Skeletal muscle satellite cell (primary cell): ENCODE results near the gene JMJD7.
"Not testable (repeated sequence)": the region's sequence is repeated elsewhere in the genome, so short reads cannot be mapped to it uniquely, and the experiment has no call there.

ENCODE experiments used
- H3K27me3 ChIP-seq: 2 replicates; pipeline ENCODE4 v1.7.0; 2013; ENCODE audit warnings: low read length; ENCODE audit not compliant: control insufficient read depth, insufficient read depth
- H3K36me3 ChIP-seq: 2 replicates; pipeline ENCODE4 v1.7.0; 2013; ENCODE audit warnings: mild to moderate bottlenecking, control low read depth, low read length; ENCODE audit not compliant: insufficient read depth
- H3K4me1 ChIP-seq: 2 replicates; pipeline ENCODE4 v1.7.0; 2013; ENCODE audit warnings: low read length; ENCODE audit not compliant: control insufficient read depth, insufficient read depth
- H3K4me2 ChIP-seq: 2 replicates; pipeline ENCODE4 v1.7.0; 2013; ENCODE audit warnings: mild to moderate bottlenecking, low read length
- H3K4me3 ChIP-seq: 2 replicates; pipeline ENCODE4 v1.7.0; 2013; ENCODE audit warnings: low read length
- H3K9ac ChIP-seq: 2 replicates; pipeline ENCODE4 v1.7.0; 2013; ENCODE audit warnings: mild to moderate bottlenecking, low read depth, low read length, moderate library complexity
- H3K9me3 ChIP-seq: replicated peaks from 2 replicates; pipeline ENCODE4 v1.7.0; 2013; ENCODE audit warnings: mild to moderate bottlenecking, control low read depth, low read length

JMJD7 gene

DNA sequence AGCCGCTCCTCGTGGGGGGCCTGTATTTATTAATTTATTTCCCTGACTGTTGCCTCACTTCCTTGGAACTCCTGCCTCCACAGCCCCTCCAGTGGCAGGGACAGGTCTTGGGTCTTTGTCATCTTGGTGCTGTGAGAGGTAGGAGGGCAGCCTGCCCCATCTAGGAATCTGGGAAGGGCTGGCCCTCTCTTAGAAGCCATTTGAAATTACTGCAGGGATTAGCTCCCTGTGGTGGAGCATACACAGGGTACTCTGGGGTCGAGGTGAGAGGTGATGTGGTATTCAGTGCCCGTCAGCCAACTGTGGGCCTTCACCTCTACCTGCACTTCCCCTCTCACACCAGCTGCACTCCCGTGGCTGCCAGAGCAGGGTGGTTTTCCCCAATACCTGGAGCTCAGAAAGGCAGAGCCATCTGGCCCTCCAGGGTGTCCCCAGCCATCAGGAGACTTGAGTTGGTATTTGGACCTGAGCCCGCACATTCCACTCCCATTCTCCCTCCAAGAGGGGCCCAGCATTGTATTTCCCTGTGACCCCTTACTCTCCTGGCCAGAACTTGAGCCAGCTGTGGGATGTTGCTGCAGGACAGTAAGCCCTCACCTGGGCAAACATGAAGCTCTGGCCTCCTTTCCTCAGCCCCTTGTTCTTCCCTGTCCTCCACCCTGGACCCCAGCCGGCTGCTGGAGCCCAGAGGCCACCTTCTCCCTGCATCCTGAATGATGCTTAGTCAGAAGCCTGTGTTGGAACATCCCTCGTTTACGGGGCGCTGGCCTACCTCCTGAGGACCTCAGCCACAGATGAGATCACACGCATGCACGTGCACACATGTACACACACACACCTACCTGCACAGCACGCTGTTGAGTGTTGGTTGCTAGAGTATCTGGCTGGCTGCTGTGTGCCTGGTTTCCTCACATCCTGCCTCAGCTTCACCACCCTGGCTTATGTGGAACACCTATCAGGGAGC, 2.0 kb upstream of the JMJD7 start:
- no peak overlapping the region for H3K4me2 ChIP-seq
- H3K9me3 ChIP-seq = no peaks in the 10 kb centered on the region
- no peaks in the 10 kb centered on the region for H3K27me3 ChIP-seq
- H3K4me1 ChIP-seq = peaks cover 13% of the 10 kb centered on the region
- no peak overlapping the region for H3K9ac ChIP-seq
- H3K36me3 ChIP-seq = peaks cover 31% of the 10 kb centered on the region
- H3K4me3 ChIP-seq = no peak overlapping the region

DNA sequence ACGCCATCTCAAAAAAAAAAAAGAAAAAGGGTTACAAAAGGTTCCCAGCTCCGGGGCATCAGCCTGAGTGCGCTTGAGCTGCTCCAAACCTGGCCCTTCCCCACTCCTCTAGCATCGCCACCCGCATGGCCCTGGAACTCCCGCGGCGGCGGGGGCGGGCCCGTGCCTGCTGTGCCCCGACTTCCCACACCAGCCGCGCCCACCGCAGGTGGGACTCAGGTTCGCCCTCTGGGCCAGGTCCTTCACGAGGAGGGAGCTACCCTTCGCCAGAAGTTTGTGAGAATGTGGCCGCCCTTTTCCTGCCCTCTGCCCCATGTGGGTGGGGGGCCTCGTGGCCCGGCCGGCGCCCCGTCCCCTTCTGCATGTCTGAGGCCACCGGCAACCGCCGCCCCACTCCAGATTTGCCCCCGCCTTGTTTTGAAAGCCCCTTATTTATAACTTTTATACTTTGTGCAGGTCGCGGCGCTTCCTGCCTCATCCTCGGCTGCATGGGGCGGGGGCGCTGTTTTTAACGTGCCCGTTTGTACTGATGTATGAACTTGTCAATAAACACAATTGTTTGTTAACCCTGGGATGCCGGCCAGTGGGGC, 507 bp upstream of the JMJD7 start:
- peaks cover 23% of the 10 kb centered on the region for H3K36me3 ChIP-seq
- peaks cover 13% of the 10 kb centered on the region for H3K4me1 ChIP-seq
- H3K27me3 ChIP-seq = no peaks in the 10 kb centered on the region
- H3K4me2 ChIP-seq = peak overlapping the region; percentile 95
- no peaks in the 10 kb centered on the region for H3K9me3 ChIP-seq
- H3K4me3 ChIP-seq = peak overlapping the region; percentile 72
- H3K9ac ChIP-seq = peak overlapping the region; percentile 71

DNA sequence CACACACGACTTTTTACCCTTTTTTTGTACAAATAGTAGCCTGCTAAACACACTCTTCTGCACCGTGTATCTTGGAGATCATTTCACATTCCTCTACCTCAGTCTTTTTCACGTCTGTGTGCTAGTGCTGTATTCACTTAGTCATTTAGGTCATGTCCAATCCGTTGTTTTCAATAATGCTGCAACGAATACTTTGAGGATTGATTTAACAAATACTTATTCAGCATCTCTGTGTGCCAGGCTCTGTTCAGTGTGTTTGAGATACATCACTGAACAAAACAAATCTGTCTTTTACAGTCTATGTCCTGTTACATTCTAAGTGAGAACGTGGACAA, 882 bp downstream of the JMJD7 start:
- Histone ChIP-seq H3K4me1 (peaks cover 13% of the 10 kb centered on the region), H3K27me3 (no peaks in the 10 kb centered on the region), H3K9me3 (no peaks in the 10 kb centered on the region), H3K36me3 (peaks cover 9% of the 10 kb centered on the region), H3K4me2 (peak overlapping the region; percentile 95), H3K9ac (peak overlapping the region; percentile 82), H3K4me3 (peak overlapping the region; percentile 90)

DNA sequence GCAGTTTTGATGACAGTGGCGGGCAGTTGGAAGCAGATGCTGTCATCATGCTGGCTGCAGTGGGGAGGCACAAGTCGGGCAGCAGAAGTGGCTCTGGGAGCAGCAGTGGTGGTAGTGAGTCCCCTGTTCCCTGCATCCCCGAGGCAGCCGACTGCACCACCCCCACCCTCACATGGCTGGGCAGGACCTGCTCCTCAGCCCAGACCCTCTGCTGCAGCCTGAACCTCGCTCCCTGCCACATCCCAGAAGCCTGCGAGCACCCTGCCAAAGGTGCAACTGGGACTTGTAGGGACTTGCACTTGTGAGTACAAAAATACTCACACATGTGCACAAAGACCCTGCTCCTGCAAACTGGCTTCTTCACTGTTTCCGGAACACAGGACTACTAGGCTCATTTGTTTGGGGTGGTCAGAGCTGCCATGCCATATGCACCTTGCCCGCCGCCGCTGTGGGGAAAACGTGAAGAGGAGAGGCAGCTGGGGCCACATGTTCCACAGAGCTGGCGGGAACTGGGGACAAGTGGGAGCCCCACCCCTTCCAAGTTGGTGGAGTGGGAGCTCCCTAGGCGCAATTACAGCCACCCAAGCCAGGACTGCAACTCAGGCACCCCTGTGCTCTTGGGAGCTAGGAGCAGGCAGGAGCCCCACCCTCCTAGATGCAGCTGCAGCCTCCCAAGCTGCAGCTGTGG, 2.2 kb downstream of the JMJD7 start:
- Histone ChIP-seq H3K4me2 (no peak overlapping the region), H3K4me3 (no peak overlapping the region), H3K4me1 (peaks cover 13% of the 10 kb centered on the region), H3K9ac (no peak overlapping the region), H3K9me3 (no peaks in the 10 kb centered on the region), H3K36me3 (no peaks in the 10 kb centered on the region), H3K27me3 (no peaks in the 10 kb centered on the region)

DNA sequence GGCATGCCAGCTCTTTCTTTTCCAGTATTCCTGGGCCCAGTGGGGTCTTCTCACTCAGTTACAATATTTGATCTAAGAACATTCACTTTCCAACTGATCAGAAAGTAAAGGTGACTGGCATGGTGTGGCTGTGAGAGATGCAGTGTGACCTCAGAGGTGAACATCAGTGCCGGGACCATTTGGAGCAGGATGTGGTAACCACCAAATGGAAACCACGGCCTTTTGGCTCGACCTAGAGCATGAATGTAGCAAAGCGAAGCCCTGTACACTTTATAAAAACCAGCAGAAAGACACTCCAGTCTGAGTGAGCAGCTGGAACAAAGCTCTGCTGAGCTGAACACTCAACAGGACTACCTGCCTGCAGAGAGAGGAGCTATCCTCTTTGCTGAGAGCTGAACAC, 3.4 kb downstream of the JMJD7 start:
- H3K9me3 ChIP-seq, H3K4me3 ChIP-seq, H3K36me3 ChIP-seq, H3K9ac ChIP-seq, H3K4me2 ChIP-seq, H3K27me3 ChIP-seq: not testable (repeated sequence)
- H3K4me1 ChIP-seq = peaks cover 13% of the 10 kb centered on the region

DNA sequence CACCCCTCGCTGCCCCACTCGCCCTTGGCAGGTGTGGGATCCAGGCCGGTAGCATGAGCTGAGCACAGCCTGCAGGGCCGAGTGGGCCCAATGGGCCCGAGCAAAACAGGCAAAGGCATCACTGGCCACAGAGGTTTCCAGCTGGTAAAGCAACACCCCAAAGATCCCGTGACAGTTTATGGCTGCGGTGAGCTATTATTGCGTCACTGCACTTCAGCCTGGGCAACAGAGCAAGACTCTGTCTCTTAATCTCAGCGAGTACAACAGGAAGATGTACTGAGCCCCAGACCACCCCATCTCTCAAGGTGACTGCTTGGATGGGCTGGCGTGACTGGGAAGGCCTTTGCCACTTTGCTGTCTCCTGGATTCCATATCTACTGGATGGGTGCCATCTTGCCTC, 4.3 kb downstream of the JMJD7 start:
- Histone ChIP-seq H3K36me3 (no peaks in the 10 kb centered on the region), H3K4me3 (no peak overlapping the region), H3K4me1 (peaks cover 12% of the 10 kb centered on the region), H3K27me3 (no peaks in the 10 kb centered on the region), H3K9me3 (no peaks in the 10 kb centered on the region), H3K4me2 (no peak overlapping the region), H3K9ac (no peak overlapping the region)

DNA sequence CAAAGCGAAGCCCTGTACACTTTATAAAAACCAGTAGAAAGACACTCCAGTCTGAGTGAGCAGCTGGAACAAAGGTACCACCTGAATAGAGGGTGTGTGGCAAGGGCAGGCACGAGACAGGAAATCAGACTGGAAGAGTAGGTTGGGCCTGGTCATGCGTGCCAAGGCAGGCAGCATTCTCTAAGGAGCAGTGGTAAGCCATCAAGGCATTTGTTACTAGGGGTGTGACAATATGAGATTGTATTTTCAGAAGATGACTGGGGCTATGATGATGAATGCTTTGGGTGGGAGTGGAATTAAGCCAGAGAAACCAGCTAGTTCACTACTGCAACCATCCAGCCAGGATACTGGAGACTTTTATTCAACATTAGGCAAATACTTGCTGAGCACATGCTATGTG, 5.0 kb downstream of the JMJD7 start:
- no peaks in the 10 kb centered on the region for H3K9me3 ChIP-seq
- no peak overlapping the region for H3K9ac ChIP-seq
- H3K36me3 ChIP-seq = no peaks in the 10 kb centered on the region
- H3K27me3 ChIP-seq = no peaks in the 10 kb centered on the region
- no peak overlapping the region for H3K4me2 ChIP-seq
- H3K4me1 ChIP-seq = peaks cover 8% of the 10 kb centered on the region
- no peak overlapping the region for H3K4me3 ChIP-seq

DNA sequence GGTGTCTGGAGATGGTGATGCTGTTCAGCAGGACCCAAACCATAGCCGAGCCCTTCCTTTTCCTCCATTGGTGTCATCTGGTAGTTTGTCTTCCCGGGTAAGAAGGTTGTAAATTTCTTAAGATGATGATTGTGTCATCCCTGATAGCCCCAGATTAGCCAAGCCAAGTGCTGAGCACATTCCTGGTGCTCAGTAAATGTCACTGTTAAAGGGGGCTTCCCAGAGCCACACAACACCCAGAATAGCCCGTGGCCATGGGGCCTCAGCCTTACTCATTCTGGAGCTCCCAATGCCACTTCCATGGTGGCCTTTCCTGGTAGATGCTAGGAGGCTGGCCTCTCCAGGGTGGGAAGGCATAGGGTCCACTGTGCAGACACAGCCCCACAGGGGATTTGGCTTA, 6.2 kb downstream of the JMJD7 start:
- Histone ChIP-seq H3K27me3 (no peaks in the 10 kb centered on the region), H3K9ac (no peak overlapping the region), H3K4me1 (peaks cover under 1% of the 10 kb centered on the region), H3K4me2 (no peak overlapping the region), H3K36me3 (no peaks in the 10 kb centered on the region), H3K9me3 (no peaks in the 10 kb centered on the region), H3K4me3 (no peak overlapping the region)

DNA sequence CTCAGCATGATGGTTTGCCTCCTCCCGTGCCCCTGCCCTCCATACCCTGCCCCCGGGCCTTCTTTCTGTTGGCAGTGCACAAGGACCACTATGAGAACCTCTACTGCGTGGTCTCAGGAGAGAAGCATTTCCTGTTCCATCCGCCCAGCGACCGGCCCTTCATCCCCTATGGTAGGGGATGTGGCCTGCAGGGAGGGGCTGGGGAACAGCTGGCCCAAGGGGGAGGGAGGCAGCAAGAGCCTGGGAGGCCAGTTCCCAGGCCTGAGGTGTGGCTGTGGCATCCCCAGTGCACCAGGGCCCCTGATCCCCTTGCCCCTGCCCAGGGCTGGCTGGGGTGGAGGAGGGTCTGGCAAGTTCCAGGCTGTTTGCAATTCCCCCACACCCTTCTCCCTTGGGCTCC, 8.2 kb downstream of the JMJD7 start:
- H3K4me1 ChIP-seq = no peaks in the 10 kb centered on the region
- no peaks in the 10 kb centered on the region for H3K27me3 ChIP-seq
- no peak overlapping the region for H3K4me2 ChIP-seq
- H3K9me3 ChIP-seq = no peaks in the 10 kb centered on the region
- no peak overlapping the region for H3K9ac ChIP-seq
- H3K4me3 ChIP-seq = no peak overlapping the region
- no peaks in the 10 kb centered on the region for H3K36me3 ChIP-seq

DNA sequence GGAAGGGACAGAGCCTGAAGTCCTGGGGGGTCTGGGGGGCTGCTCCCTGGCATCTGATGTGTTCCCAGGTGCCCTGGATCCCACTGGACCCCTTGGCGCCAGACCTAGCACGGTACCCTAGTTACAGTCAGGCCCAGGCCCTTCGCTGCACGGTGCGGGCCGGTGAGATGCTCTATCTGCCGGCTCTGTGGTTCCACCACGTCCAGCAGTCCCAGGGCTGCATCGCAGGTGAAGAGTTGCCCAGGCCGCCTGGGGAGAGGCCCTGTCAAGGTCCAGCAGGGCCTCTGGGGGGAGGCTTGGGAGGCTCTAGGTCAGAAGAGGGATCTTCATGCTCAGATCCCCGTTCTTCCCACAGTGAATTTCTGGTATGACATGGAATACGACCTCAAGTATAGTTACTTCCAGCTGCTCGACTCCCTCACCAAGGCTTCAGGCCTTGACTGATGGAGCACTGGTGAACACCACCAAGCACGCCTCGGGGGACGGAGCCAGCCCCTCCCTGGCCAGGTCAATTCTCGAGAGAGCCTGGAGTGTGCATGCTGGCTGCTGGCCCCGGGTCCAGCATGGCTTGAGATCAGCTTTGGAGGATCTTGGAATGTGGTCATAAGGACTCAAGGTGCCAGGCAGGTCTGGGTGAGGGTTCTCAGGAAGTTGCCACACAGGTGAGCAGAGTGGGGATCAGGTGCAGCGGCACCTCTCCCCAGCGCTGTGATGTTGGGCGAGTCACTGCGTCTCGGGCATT, 9.0 kb downstream of the JMJD7 start:
- no peak overlapping the region for H3K9ac ChIP-seq
- H3K9me3 ChIP-seq = no peaks in the 10 kb centered on the region
- H3K27me3 ChIP-seq = no peaks in the 10 kb centered on the region
- H3K4me3 ChIP-seq = no peak overlapping the region
- H3K4me2 ChIP-seq = no peak overlapping the region
- no peaks in the 10 kb centered on the region for H3K36me3 ChIP-seq
- no peaks in the 10 kb centered on the region for H3K4me1 ChIP-seq

DNA sequence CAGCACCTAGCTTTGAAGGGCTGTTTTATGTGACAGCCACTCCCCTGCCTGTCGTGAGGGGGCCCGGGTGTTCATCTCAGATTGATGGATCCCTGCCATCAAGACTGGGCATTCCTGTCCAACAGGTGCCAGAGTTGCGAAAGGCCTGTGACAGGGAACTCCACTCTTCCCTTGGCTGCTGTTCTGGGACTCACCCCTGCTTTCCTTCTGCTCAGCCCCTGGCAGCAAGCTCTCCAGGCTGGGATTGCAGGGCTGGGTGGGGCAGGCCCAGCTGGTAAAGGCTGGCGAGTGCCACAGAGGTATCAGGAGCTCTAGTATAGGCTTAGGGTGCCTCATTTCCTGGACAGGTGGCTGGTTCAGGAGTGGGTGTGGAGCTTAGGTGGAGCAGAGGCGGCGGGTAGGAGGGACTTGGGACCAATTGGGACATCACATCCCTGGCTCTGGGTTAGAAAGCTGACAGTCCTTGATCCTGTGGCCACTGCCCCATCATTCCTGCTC, 10.6 kb downstream of the JMJD7 start, which contains the start of gene PLA2G4B:
TSS of gene PLA2G4B (plus strand) at position 448 of the 498 bp plus-strand sequence. CDS start 67 bp downstream, outside the sequence.
- Histone ChIP-seq H3K4me2 (no peak within 1 kb of the TSS), H3K4me3 (no peak within 1 kb of the TSS), H3K4me1 (no peaks in the 10 kb centered on the region), H3K9ac (no peak within 1 kb of the TSS), H3K9me3 (no peaks in the 10 kb centered on the region), H3K36me3 (no peaks in the 10 kb centered on the region), H3K27me3 (no peaks in the 10 kb centered on the region)
